K562 (cell line): ENCODE data around the gene UBE2D2. TPM values are rescaled to one million over a fixed set of nuclear protein-coding genes. Genes with fewer than 3 reads are reported as not detected.
A peak's percentile ranks its signal among the peaks of the same experiment; 100 is the strongest.

Experiments
- ADNP ChIP-seq: fragments of 200-800 bp; sonication (Bioruptor generic); IDR thresholded peaks from 2 replicates; pipeline ENCODE4 v1.6.1; 2016; ENCODE audit warnings: missing genetic modification characterization, missing compliant biosample characterization
- CCAR2 ChIP-seq: fragments of 200-400 bp; formaldehyde crosslinking; IDR thresholded peaks from 2 replicates; pipeline ENCODE4 v1.6.1; 2017; ENCODE audit warnings: mild to moderate bottlenecking, low read depth, low read length
- GATA2 ChIP-seq: sonication (generic); formaldehyde crosslinking; IDR thresholded peaks from 2 replicates; pipeline ENCODE4 v1.4.0; 2020; ENCODE audit warnings: mild to moderate bottlenecking, missing genetic modification reagents
- HDAC8 ChIP-seq: fragments of 450-650 bp; IDR thresholded peaks from 2 replicates; pipeline ENCODE4 v1.6.1; 2016; ENCODE audit warnings: mild to moderate bottlenecking, missing genetic modification characterization, moderate library complexity, missing compliant biosample characterization
- KDM2B ChIP-seq: fragments of 250-450 bp; sonication (Bioruptor Pico); IDR thresholded peaks from 2 replicates; pipeline ENCODE4 v1.8.0; 2021; ENCODE audit warnings: mild to moderate bottlenecking, moderate library complexity
- LCOR ChIP-seq: sonication (generic); formaldehyde crosslinking; IDR thresholded peaks from 2 replicates; pipeline ENCODE4 v1.8.0; 2022; ENCODE audit warnings: mild to moderate bottlenecking, missing genetic modification reagents
- PHB2 ChIP-seq: fragments of 450-650 bp; IDR thresholded peaks from 2 replicates; pipeline ENCODE4 v1.6.1; 2017; ENCODE audit warnings: low read depth
- PHTF2 ChIP-seq: fragments of 250-450 bp; sonication (Bioruptor Pico); IDR thresholded peaks from 2 replicates; pipeline ENCODE4 v1.5.0; 2021; ENCODE audit warnings: mild to moderate bottlenecking
- POU5F1 ChIP-seq: fragments of 150-350 bp; IDR thresholded peaks from 2 replicates; pipeline ENCODE4 v1.6.1; 2014; ENCODE audit warnings: borderline replicate concordance, low read length, low read depth, mild to moderate bottlenecking; ENCODE audit not compliant: partially characterized antibody
- PYGO2 ChIP-seq: fragments of 450-650 bp; IDR thresholded peaks from 2 replicates; pipeline ENCODE4 v1.6.1; 2016; ENCODE audit warnings: mild to moderate bottlenecking, missing genetic modification characterization, moderate library complexity, missing compliant biosample characterization
- TSHZ1 ChIP-seq: fragments of 250-450 bp; sonication (Bioruptor Pico); IDR thresholded peaks from 2 replicates; pipeline ENCODE4 v1.4.0; 2020; ENCODE audit warnings: mild to moderate bottlenecking, moderate library complexity
- ZBTB34 ChIP-seq: fragments of 250-450 bp; sonication (Bioruptor Pico); IDR thresholded peaks from 2 replicates; pipeline ENCODE4 v1.8.0; 2021; ENCODE audit warnings: mild to moderate bottlenecking, moderate library complexity
- ZC3H11A ChIP-seq: IDR thresholded peaks from 2 replicates; pipeline ENCODE4 v1.6.1; 2012; ENCODE audit warnings: low read depth, low read length, improper control_type of control experiment
- ZFP30 ChIP-seq: fragments of 250-450 bp; sonication (Bioruptor Pico); IDR thresholded peaks from 2 replicates; pipeline ENCODE4 v1.8.0; 2022; ENCODE audit warnings: moderate library complexity, mild to moderate bottlenecking, inconsistent platforms, borderline replicate concordance
- ZHX1 ChIP-seq: fragments of 150-350 bp; conservative IDR thresholded peaks from 2 replicates; pipeline ENCODE4 v1.6.1; 2014; ENCODE audit warnings: low read length
- ZKSCAN8 ChIP-seq: fragments of 200-800 bp; sonication (Bioruptor generic); IDR thresholded peaks from 2 replicates; pipeline ENCODE4 v1.6.1; 2016; ENCODE audit warnings: missing genetic modification characterization, missing compliant biosample characterization
- ZNF133 ChIP-seq: fragments of 250-450 bp; sonication (Bioruptor Pico); IDR thresholded peaks from 2 replicates; pipeline ENCODE4 v1.4.0; 2020; ENCODE audit warnings: mild to moderate bottlenecking
- ZNF311 ChIP-seq: fragments of 250-450 bp; sonication (Bioruptor Pico); IDR thresholded peaks from 2 replicates; pipeline ENCODE4 v1.4.0; 2020; ENCODE audit warnings: mild to moderate bottlenecking, moderate library complexity
- ZNF511 ChIP-seq: sonication (generic); formaldehyde crosslinking; IDR thresholded peaks from 2 replicates; pipeline ENCODE4 v1.8.0; 2022; ENCODE audit warnings: mild to moderate bottlenecking, missing genetic modification reagents
- ZNF766 ChIP-seq: fragments of 200-800 bp; sonication (Bioruptor generic); conservative IDR thresholded peaks from 2 replicates; pipeline ENCODE4 v1.6.1; 2016; ENCODE audit warnings: missing genetic modification characterization, missing compliant biosample characterization
- ZNF785 ChIP-seq: fragments of 250-450 bp; sonication (Bioruptor Pico); IDR thresholded peaks from 2 replicates; pipeline ENCODE4 v1.4.0; 2020; ENCODE audit warnings: mild to moderate bottlenecking
- polyA plus RNA-seq, 8 experiments: library from polyadenylated mRNA; depleted of rRNA in 4 of 8; stranded (reverse) in 5 of 8; unstranded in 3 of 8; fragments of >200 nt; fragmentation: Nextera tagmentation in 2 of 8; fragmentation: Illumina TruSeq in 1 of 8; extraction: Ambion mirVana in 2 of 8; extraction: Trizol in 1 of 8; gene quantifications; 2 replicates each; pipeline versions ENCODE4 v1.2.1 to v1.2.3, GENCODE V29; 2011 to 2014; ENCODE audit warnings: inconsistent platforms in 1 of 8, missing spikeins in 1 of 8
- total RNA-seq, 7 experiments: library from RNA; depleted of rRNA in 6 of 7; stranded (reverse); fragments of >200 nt in 6 of 7; fragmentation: Illumina TruSeq in 2 of 7; extraction: Trizol in 2 of 7; gene quantifications; 2 replicates each; pipeline versions ENCODE4 v1.2.1 to v1.2.3, GENCODE V29; 2011 to 2021; ENCODE audit warnings: low replicate concordance in 1 of 7

The UBE2D2 gene
- total and polyA plus RNA-seq, 9 of the 15 experiments (the other 6 are each of a cell fraction or from before 2014, with no cell fraction given), result 53.6 to 198 (median 122) TPM

GRCh38 chr5:139669662-139670368 lies 108.7 kb downstream of the UBE2D2 start (continued):
- TF ChIP-seq TSHZ1 (CRISPR knock-in tag) (no peak), ZHX1 (no peak), ZFP30 (no peak), ADNP (tag) (no peak), LCOR (CRISPR knock-in tag) (0 out of 2 replicates have a peak, but pooled peaks have one; percentile 58), PHTF2 (CRISPR knock-in tag) (no peak), HDAC8 (tag) (no peak), PYGO2 (tag) (no peak), ZNF311 (no peak; the same call in 1 of the 2 replicates), POU5F1 (no peak), ZKSCAN8 (CRISPR knock-in tag) (peak; percentile 80), ZC3H11A (no peak), ZNF785 (CRISPR knock-in tag) (no peak), ZNF766 (CRISPR knock-in tag) (peak; percentile 81), ZNF511 (CRISPR knock-in tag) (no peak; the same call in 1 of the 2 replicates), KDM2B (CRISPR knock-in tag) (no peak), CCAR2 (0 out of 2 replicates have a peak, but pooled peaks have one; percentile 50), PHB2 (peak; percentile 77), GATA2 (CRISPR knock-in tag) (peak; percentile 96), ZBTB34 (CRISPR knock-in tag) (no peak), ZNF133 (no peak)
